HUES64 (cell line): Measurements from ENCODE around the gene PRPF4. TPM values are rescaled to one million over a fixed set of nuclear protein-coding genes. Genes with fewer than 3 reads are reported as not detected.
"Not testable (repeated sequence)": the region's sequence is repeated elsewhere in the genome, so short reads cannot be mapped to it uniquely, and the experiment has no call there.

Source experiments
- H3K27ac ChIP-seq: 2 replicates; pipeline ENCODE4 v1.7.0; 2013; ENCODE audit warnings: low read depth, low read length, inconsistent platforms
- H3K27me3 ChIP-seq: 2 replicates; pipeline ENCODE4 v1.6.1; 2013; ENCODE audit warnings: mild to moderate bottlenecking, low read length; ENCODE audit not compliant: insufficient read depth
- H3K36me3 ChIP-seq: 2 replicates; pipeline ENCODE4 v1.6.1; 2013; ENCODE audit warnings: mild to moderate bottlenecking, low read length; ENCODE audit not compliant: insufficient read depth
- H3K4me1 ChIP-seq: 2 replicates; pipeline ENCODE4 v1.6.1; 2013; ENCODE audit warnings: mild to moderate bottlenecking, low read length, moderate library complexity; ENCODE audit not compliant: insufficient read depth
- H3K4me3 ChIP-seq: 2 replicates; pipeline ENCODE4 v1.5.1; 2013; ENCODE audit warnings: mild to moderate bottlenecking, low read length, moderate library complexity
- H3K9ac ChIP-seq: 2 replicates; pipeline ENCODE4 v1.6.1; 2013; ENCODE audit warnings: mild to moderate bottlenecking, low read depth, low read length
- H3K9me3 ChIP-seq: 2 replicates; pipeline ENCODE4 v1.6.1; 2013; ENCODE audit warnings: low read depth, low read length; ENCODE audit not compliant: insufficient read depth
- WGBS: fragments of 150-250, 120-280 bp; methylation state at CpG from one replicate; pipeline ENCODE4 v1.1.7; 2013; ENCODE audit warnings: missing lambda C conversion rate; 5-methylcytosine and 5-hydroxymethylcytosine counted together
- polyA plus RNA-seq, 2 experiments: library from polyadenylated mRNA; stranded (reverse); fragments of 50-300 nt; gene quantifications; one replicate each; pipeline ENCODE4 v1.2.3, GENCODE V29; 2013

Gene PRPF4
- 27.8 TPM for polyA plus RNA-seq (2013, experiment 1 of 2)
- 25.2 TPM for polyA plus RNA-seq (2013, experiment 2 of 2)

GRCh38 chr9:113275157-113276131, at the start of gene PRPF4, which contains the start of gene CDC26:
PRPF4 (plus strand) TSS chr9:113275658; CDS start chr9:113275744, 86 bp downstream.
CDC26 (minus strand) TSS chr9:113275572; CDS start chr9:113272507, 3,065 bp downstream.
- H3K9ac ChIP-seq: peak within 1 kb of the TSS; percentile 91
- H3K27me3 ChIP-seq: no peaks in the 10 kb centered on the region
- H3K9me3 ChIP-seq: no peaks in the 10 kb centered on the region
- under 1% methylated on average over 61 of the region's 63 CpGs for WGBS
- H3K4me1 ChIP-seq: 0 out of 2 replicates have a peak, but pooled peaks cover 3% of the 10 kb centered on the region
- peak within 1 kb of the TSS; percentile 69 for H3K27ac ChIP-seq
- H3K4me3 ChIP-seq: peak within 1 kb of the TSS; percentile 78
- peaks cover 65% of the 10 kb centered on the region for H3K36me3 ChIP-seq

GRCh38 chr9:113227436-113227835, 48.0 kb upstream of the PRPF4 start:
- peaks cover 8% of the 10 kb centered on the region for H3K36me3 ChIP-seq
- H3K27ac ChIP-seq: no peak overlapping the region
- 98% methylated on average over 1 of the region's 1 CpG for WGBS
- no peaks in the 10 kb centered on the region for H3K27me3 ChIP-seq
- no peaks in the 10 kb centered on the region for H3K9me3 ChIP-seq
- peaks cover 4% of the 10 kb centered on the region; the same call in 1 of the 2 replicates for H3K4me1 ChIP-seq
- no peak overlapping the region for H3K9ac ChIP-seq
- H3K4me3 ChIP-seq: no peak overlapping the region

- Histone ChIP-seq H3K9me3 (no peaks in the 10 kb centered on the region), H3K4me1 (no peaks in the 10 kb centered on the region), H3K36me3 (peaks cover 8% of the 10 kb centered on the region), H3K27ac (no peak overlapping the region), H3K4me3 (no peak overlapping the region), H3K9ac (no peak overlapping the region), H3K27me3 (no peaks in the 10 kb centered on the region)
- WGBS: 90% methylated on average over 3 of the region's 3 CpGs
Observed at GRCh38 chr9:113228130-113228665, 47.3 kb upstream of the PRPF4 start.

- Histone ChIP-seq H3K27me3 (no peaks in the 10 kb centered on the region), H3K36me3 (peaks cover 5% of the 10 kb centered on the region; the same call in 1 of the 2 replicates), H3K27ac (no peak overlapping the region), H3K9me3 (no peaks in the 10 kb centered on the region), H3K4me1 (no peaks in the 10 kb centered on the region), H3K4me3 (no peak overlapping the region), H3K9ac (no peak overlapping the region)
- whole genome bisulfite sequencing: 95% methylated on average over 2 of the region's 2 CpGs
Observed at GRCh38 chr9:113231701-113232100, 43.8 kb upstream of the PRPF4 start.

- not testable (repeated sequence) for H3K9me3 ChIP-seq, H3K27ac ChIP-seq, H3K27me3 ChIP-seq, H3K9ac ChIP-seq, H3K4me1 ChIP-seq, H3K4me3 ChIP-seq, H3K36me3 ChIP-seq
- WGBS: 95% methylated on average over 10 of the region's 10 CpGs
Observed at GRCh38 chr9:113235701-113236255, 39.7 kb upstream of the PRPF4 start.

GRCh38 chr9:113237026-113237425, 38.4 kb upstream of the PRPF4 start:
- 94% methylated on average over 4 of the region's 4 CpGs for WGBS
- Histone ChIP-seq H3K9ac (no peak overlapping the region), H3K9me3 (no peaks in the 10 kb centered on the region), H3K4me1 (no peaks in the 10 kb centered on the region), H3K27me3 (no peaks in the 10 kb centered on the region), H3K27ac (no peak overlapping the region), H3K36me3 (no peaks in the 10 kb centered on the region), H3K4me3 (no peak overlapping the region)

- Histone ChIP-seq H3K9me3 (no peaks in the 10 kb centered on the region), H3K27ac (no peak overlapping the region), H3K4me3 (no peak overlapping the region), H3K4me1 (no peaks in the 10 kb centered on the region), H3K27me3 (no peaks in the 10 kb centered on the region), H3K9ac (no peak overlapping the region), H3K36me3 (no peaks in the 10 kb centered on the region)
- 93% methylated on average over 10 of the region's 10 CpGs for WGBS
Observed at GRCh38 chr9:113238202-113238858, 37.1 kb upstream of the PRPF4 start.

- H3K9me3 ChIP-seq: no peaks in the 10 kb centered on the region
- H3K4me1 ChIP-seq: no peaks in the 10 kb centered on the region
- H3K36me3 ChIP-seq: no peaks in the 10 kb centered on the region
- H3K4me3 ChIP-seq: no peak overlapping the region
- H3K27ac ChIP-seq: no peak overlapping the region
- no peak overlapping the region for H3K9ac ChIP-seq
- H3K27me3 ChIP-seq: no peaks in the 10 kb centered on the region
- 94% methylated on average over 4 of the region's 4 CpGs for WGBS
Observed at GRCh38 chr9:113238859-113239232, 36.6 kb upstream of the PRPF4 start.

- H3K36me3 ChIP-seq: no peaks in the 10 kb centered on the region
- no peaks in the 10 kb centered on the region for H3K27me3 ChIP-seq
- no peaks in the 10 kb centered on the region for H3K9me3 ChIP-seq
- WGBS: 85% methylated on average over 2 of the region's 2 CpGs
- no peaks in the 10 kb centered on the region for H3K4me1 ChIP-seq
- no peak overlapping the region for H3K9ac ChIP-seq
- no peak overlapping the region for H3K27ac ChIP-seq
- no peak overlapping the region for H3K4me3 ChIP-seq
Observed at GRCh38 chr9:113241161-113241560, 34.3 kb upstream of the PRPF4 start.

- 89% methylated on average over 2 of the region's 2 CpGs for WGBS
- Histone ChIP-seq H3K4me1 (no peaks in the 10 kb centered on the region), H3K9me3 (no peaks in the 10 kb centered on the region), H3K4me3 (no peak overlapping the region), H3K27me3 (no peaks in the 10 kb centered on the region), H3K9ac (no peak overlapping the region), H3K27ac (no peak overlapping the region), H3K36me3 (no peaks in the 10 kb centered on the region)
Observed at GRCh38 chr9:113244556-113244955, 30.9 kb upstream of the PRPF4 start.

- Histone ChIP-seq H3K4me1 (no peaks in the 10 kb centered on the region), H3K36me3 (no peaks in the 10 kb centered on the region), H3K27me3 (no peaks in the 10 kb centered on the region), H3K27ac (no peak overlapping the region), H3K9ac (no peak overlapping the region), H3K9me3 (no peaks in the 10 kb centered on the region), H3K4me3 (no peak overlapping the region)
- 95% methylated on average over 4 of the region's 4 CpGs for WGBS
Observed at GRCh38 chr9:113245894-113246293, 29.6 kb upstream of the PRPF4 start.
